ENCODE results near the gene MVB12B.

Gene MVB12B

GRCh38 chr9:126384926-126385325 is 58.3 kb downstream of the MVB12B start:
- no peak for DNase-seq (ENCODE audit: low read depth)
- TF ChIP-seq CTCF (conservative IDR thresholded peaks at IDR 0.05; ENCODE audit: low read length): no peak

GRCh38 chr9:126386088-126386487 is 59.5 kb downstream of the MVB12B start:
- no peak overlapping the region for H3K4me3 ChIP-seq (ENCODE audit: low read length)
- no peak for DNase-seq (ENCODE audit: low read depth)
- peak; percentile 30 for TF ChIP-seq CTCF (conservative IDR thresholded peaks at IDR 0.05; ENCODE audit: low read length)

More at GRCh38 chr9:126384926-126385325, 58.3 kb downstream of the MVB12B start:
- no peak overlapping the region for H3K4me3 ChIP-seq (ENCODE audit: low read length)

- TF ChIP-seq CTCF (conservative IDR thresholded peaks at IDR 0.05; ENCODE audit: low read length): no peak
- no peak for DNase-seq (ENCODE audit: low read depth)
- H3K4me3 ChIP-seq (ENCODE audit: low read length): no peak overlapping the region
Observed at GRCh38 chr9:126386776-126387175, 60.1 kb downstream of the MVB12B start.

GRCh38 chr9:126388964-126389708 is 62.5 kb downstream of the MVB12B start:
- no peak for TF ChIP-seq CTCF (conservative IDR thresholded peaks at IDR 0.05; ENCODE audit: low read length)
- H3K4me3 ChIP-seq (ENCODE audit: low read length): no peak overlapping the region
- DNase-seq (ENCODE audit: low read depth): no peak

- TF ChIP-seq CTCF (conservative IDR thresholded peaks at IDR 0.05; ENCODE audit: low read length): no peak
- no peak overlapping the region for H3K4me3 ChIP-seq (ENCODE audit: low read length)
- no peak for DNase-seq (ENCODE audit: low read depth)
Observed at GRCh38 chr9:126389992-126390391, 63.4 kb downstream of the MVB12B start.

- DNase-seq (ENCODE audit: low read depth): no peak
- H3K4me3 ChIP-seq (ENCODE audit: low read length): no peak overlapping the region
- no peak for TF ChIP-seq CTCF (conservative IDR thresholded peaks at IDR 0.05; ENCODE audit: low read length)
Observed at GRCh38 chr9:126390923-126391322, 64.3 kb downstream of the MVB12B start.

All from AG10803 (cell line).